ENCODE results near the gene SHH.

- TF ChIP-seq CTCF (IDR thresholded peaks at IDR 0.05) (no peak), POLR2A (IDR thresholded peaks at IDR 0.05) (no peak)
Observed at GRCh38 chr7:155776606-155777005, 35.7 kb downstream of the SHH start.
